GM15510 (cell line): ENCODE measurements around the gene NR6A1.

Source experiments
- POLR2A ChIP-seq: IDR thresholded peaks from 3 replicates; pipeline ENCODE4 v1.6.1; 2011; ENCODE audit warnings: borderline replicate concordance; ENCODE audit not compliant: insufficient read length; ENCODE audit errors: extremely low read depth

Gene NR6A1

GRCh38 chr9:124596172-124596839 lies 174.8 kb downstream of the NR6A1 start:
- TF ChIP-seq POLR2A, result no peak

DNA sequence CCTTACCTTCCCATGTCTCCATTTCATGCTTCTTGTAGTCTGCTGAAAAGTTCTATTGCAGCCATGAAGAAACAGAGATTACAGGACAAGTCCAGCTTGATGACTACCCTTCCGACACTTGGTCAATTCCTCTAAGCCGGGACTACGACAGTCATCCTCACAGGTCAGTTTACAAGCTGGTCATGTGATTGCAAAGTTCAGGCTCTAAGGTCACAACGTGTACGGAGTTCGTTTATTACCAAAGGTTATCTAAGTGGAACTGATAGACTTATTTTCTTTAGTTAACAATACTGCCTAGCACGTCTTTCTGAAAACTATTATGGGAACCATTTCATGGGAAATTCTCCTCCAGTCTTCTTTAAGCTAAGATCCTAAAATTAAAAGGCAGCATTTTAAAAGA lies 175.4 kb downstream of the NR6A1 start:
- no peak for TF ChIP-seq POLR2A

DNA sequence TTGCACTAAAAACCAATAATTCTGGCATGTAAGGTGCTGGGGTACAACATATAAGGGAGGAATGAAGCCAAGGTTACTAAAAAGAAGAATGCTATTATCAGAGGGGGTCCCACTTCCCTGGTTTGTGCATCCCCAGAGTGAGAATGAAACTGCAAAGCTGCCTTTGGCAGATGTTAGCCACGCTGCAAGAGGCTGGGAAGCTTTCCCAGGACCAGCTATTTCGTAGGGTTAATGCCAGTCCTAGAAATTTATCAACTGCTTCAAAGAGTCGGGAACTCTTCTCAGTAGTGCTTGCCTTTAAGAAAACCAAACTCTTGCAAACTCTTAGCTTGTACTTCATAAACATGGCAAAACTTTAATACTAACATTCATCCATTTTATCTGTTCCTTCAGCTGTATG lies 176.4 kb downstream of the NR6A1 start:
- TF ChIP-seq POLR2A, result no peak

- TF ChIP-seq POLR2A, result no peak
Observed at GRCh38 chr9:124594225-124594624, 176.9 kb downstream of the NR6A1 start.

DNA sequence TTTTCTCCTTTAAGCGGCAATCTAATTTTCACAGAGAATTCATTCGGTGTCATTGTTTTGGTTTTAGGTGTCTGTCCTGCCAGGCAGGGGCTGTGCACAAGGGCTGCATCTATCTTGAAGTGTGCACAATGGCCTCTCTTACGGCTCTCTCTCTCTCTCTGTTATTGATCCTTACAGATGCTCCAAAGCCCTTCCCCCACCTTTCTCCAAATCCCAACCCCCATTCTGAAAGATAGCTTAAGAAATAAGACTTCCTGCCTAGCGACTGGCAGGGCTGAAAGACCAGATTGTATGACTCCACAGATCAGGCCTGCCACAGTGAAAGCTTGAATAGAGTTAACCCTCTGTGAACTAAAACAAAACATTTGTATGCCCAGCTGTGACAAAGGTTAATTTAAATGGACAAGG lies 177.5 kb downstream of the NR6A1 start:
- TF ChIP-seq POLR2A, result no peak

DNA sequence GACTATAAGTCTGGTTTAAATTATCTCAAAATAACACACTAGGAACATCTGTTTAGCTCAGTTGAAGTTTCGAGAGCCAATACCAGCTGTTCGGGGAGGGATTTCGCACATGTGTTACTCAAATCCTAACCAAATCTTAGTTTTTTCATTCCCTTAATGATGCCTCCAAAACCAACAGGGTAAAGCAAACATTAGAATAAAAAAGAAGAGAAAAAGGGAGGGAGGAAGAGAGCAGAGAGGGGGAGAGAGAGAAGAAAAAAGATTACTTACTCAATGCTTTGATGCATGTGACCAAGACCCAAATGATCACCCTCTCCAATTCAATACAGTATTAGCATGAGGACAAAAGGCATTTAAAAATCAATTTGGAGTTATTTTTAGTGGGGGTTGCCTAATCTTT lies 177.9 kb downstream of the NR6A1 start:
- no peak for TF ChIP-seq POLR2A

- TF ChIP-seq POLR2A, result no peak
Observed at GRCh38 chr9:124590889-124591641, 180.0 kb downstream of the NR6A1 start.

- no peak for TF ChIP-seq POLR2A
Observed at GRCh38 chr9:124584631-124585030, 186.5 kb downstream of the NR6A1 start.

- no peak for TF ChIP-seq POLR2A
Observed at GRCh38 chr9:124583134-124583533, 188.0 kb downstream of the NR6A1 start.

GRCh38 chr9:124580186-124580585 lies 190.9 kb downstream of the NR6A1 start:
- no peak for TF ChIP-seq POLR2A

DNA sequence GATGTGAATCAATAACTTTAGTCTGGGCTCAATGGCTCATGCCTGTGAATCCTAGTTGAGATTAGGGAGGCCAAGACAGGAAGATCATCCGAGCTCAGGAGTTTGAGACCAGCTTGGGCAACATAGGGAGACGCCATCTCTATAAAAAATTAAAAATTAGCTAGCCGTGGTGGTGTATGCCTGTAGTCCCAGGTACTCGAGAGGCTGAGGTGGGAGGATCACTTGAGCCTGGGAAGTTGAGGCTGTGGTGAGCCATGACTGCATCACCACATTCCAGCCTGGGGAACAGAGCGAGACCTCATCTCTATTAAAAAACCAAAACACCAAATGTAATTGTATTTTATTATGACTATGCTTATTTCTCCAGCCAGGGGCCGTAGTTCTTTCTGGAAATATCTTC lies 194.4 kb downstream of the NR6A1 start:
- TF ChIP-seq POLR2A, result no peak

- no peak for TF ChIP-seq POLR2A
Observed at GRCh38 chr9:124574534-124575375, 196.4 kb downstream of the NR6A1 start.

DNA sequence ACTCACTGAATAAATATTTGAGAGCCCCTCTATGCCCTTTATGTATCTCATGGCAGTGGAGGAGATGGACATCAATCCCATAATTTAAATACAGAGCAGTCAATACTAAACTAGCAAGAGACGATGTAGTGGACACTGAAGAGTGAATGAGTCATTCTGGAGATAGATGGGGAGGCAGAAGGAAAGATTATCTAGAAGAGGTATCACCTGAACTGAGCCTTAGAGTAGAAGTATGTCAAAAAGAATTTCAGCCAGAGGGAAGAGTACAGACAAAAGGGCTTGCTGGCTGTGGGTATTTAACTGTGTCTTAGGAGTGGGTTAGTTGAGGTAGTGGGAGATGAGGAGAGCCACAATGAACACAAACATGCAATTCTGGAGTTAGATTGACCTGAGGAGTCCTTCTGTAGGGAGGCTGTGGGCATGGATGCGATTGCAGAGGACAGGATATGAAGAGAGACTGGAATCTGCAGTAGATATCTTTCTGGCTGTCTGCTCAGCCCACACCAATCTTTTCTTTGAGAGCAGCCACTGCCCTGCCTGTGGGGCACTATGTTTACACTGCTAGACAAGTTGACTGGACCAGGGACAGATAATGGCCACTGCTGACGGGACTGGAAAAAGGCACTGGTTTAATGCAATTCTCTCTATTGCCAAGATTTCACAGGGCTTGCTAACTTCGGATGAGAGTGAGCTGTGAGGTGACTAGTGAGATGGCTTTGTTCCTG lies 200.0 kb downstream of the NR6A1 start:
- TF ChIP-seq POLR2A, result no peak

DNA sequence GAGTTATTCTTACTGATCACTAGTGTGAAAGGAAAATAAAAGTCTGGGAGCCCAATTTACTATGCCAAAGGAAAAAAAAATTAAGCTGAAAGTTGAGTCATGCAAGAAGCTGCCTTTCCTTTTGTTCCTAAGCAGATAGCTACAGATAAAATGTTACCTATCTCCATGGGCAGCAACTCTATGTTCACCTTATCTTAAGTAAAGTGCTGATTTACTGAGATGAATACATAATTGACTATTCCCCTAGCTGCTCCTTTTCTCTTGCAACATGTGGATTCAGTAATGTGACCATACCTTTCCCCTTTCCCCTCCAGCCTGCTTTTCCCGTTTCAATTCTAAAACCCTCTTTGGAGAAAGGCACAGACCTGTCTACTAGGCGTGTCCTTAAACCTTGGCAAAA lies 201.2 kb downstream of the NR6A1 start:
- TF ChIP-seq POLR2A, result no peak

- TF ChIP-seq POLR2A, result no peak
Observed at GRCh38 chr9:124567362-124567761, 203.7 kb downstream of the NR6A1 start.
